Measurements from ENCODE around the gene INHBC. TPM values are rescaled to one million over a fixed set of nuclear protein-coding genes. Genes with fewer than 3 reads are reported as not detected.

The INHBC gene
- total RNA-seq, 1 experiment from 2014 or later: 0.35 TPM

DNA sequence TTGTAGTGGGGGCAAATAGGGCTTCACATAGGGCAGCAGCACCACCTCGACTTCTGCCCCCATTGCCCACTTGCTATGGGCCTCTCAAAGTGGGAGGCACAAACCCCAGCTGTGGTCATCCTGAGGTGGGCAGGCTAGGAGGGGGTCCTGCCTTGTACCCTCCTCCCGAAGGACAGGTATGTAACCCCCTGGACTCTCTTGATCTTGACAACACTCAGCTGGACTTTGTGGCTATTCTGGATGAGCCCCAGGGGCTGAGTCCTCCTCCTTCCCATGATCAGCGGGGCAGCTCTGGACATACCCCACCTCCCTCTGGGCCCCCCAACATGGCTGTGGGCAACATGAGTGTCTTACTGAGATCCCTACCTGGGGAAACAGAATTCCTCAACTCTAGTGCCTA, 37.1 kb downstream of the INHBC start:
- ChIA-PET POLR2A (ENCODE audit: unreplicated experiment) (no interaction called here), CTCF (interaction anchor here (0.6 kb wide), 1 partner anchor 26 kb away, joined by 4 read pairs; no protein-coding TSS in a partner anchor)
- Histone ChIP-seq H3K4me3 (no peak overlapping the region), H3K27me3 (ENCODE audit: insufficient read depth, low read depth) (peaks cover 85% of the 10 kb centered on the region), H3K9me2 (ENCODE audit: insufficient read depth) (no peaks in the 10 kb centered on the region), H3K79me2 (ENCODE audit: low read depth) (no peaks in the 10 kb centered on the region), H4K20me1 (ENCODE audit: insufficient read depth) (no peaks in the 10 kb centered on the region), H3K9me3 (ENCODE audit: insufficient read depth, low read depth) (no peaks in the 10 kb centered on the region), H3K4me1 (replicated peaks; ENCODE audit: insufficient read depth) (no peaks in the 10 kb centered on the region), H3K36me3 (ENCODE audit: low read depth) (no peaks in the 10 kb centered on the region), H3K27ac (no peak overlapping the region), H3K4me2 (no peak overlapping the region), H2AFZ (no peak overlapping the region), H3F3A (ENCODE audit: insufficient read depth, low read depth) (no peaks in the 10 kb centered on the region)
- BruUV-seq (replicated peaks): no TSS peak
- intact Hi-C loops (cut with micrococcal nuclease; ENCODE audit: unreplicated experiment): no loop called here
- no peak for DNase-seq
- TF ChIP-seq EZH2 (IDR thresholded peaks at IDR 0.05; ENCODE audit: low read depth): no peak
- TF ChIP-seq, protein P1, sequence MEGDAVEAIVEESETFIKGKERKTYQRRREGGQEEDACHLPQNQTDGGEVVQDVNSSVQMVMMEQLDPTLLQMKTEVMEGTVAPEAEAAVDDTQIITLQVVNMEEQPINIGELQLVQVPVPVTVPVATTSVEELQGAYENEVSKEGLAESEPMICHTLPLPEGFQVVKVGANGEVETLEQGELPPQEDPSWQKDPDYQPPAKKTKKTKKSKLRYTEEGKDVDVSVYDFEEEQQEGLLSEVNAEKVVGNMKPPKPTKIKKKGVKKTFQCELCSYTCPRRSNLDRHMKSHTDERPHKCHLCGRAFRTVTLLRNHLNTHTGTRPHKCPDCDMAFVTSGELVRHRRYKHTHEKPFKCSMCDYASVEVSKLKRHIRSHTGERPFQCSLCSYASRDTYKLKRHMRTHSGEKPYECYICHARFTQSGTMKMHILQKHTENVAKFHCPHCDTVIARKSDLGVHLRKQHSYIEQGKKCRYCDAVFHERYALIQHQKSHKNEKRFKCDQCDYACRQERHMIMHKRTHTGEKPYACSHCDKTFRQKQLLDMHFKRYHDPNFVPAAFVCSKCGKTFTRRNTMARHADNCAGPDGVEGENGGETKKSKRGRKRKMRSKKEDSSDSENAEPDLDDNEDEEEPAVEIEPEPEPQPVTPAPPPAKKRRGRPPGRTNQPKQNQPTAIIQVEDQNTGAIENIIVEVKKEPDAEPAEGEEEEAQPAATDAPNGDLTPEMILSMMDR (conservative IDR thresholded peaks at IDR 0.05): no peak

- DNase-seq: no peak
- Histone ChIP-seq H3K36me3 (ENCODE audit: low read depth) (no peaks in the 10 kb centered on the region), H3K27me3 (ENCODE audit: insufficient read depth, low read depth) (peaks cover 77% of the 10 kb centered on the region), H4K20me1 (ENCODE audit: insufficient read depth) (no peaks in the 10 kb centered on the region), H3K4me3 (no peak overlapping the region), H3K9me2 (ENCODE audit: insufficient read depth) (no peaks in the 10 kb centered on the region), H3K4me2 (no peak overlapping the region), H3K9me3 (ENCODE audit: insufficient read depth, low read depth) (no peaks in the 10 kb centered on the region), H3K27ac (no peak overlapping the region), H3K79me2 (ENCODE audit: low read depth) (no peaks in the 10 kb centered on the region), H3F3A (ENCODE audit: insufficient read depth, low read depth) (no peaks in the 10 kb centered on the region), H2AFZ (no peak overlapping the region), H3K4me1 (replicated peaks; ENCODE audit: insufficient read depth) (no peaks in the 10 kb centered on the region)
- POLR2A ChIA-PET (ENCODE audit: unreplicated experiment): no interaction called here
- TF ChIP-seq, protein P1 (conservative IDR thresholded peaks at IDR 0.05): no peak
- no peak for TF ChIP-seq EZH2 (IDR thresholded peaks at IDR 0.05; ENCODE audit: low read depth)
- no TSS peak for BruUV-seq (replicated peaks)
- CTCF ChIA-PET: no interaction called here
- intact Hi-C loops (cut with micrococcal nuclease; ENCODE audit: unreplicated experiment): no loop called here
Measured at GRCh38 chr12:57472391-57472790, 37.8 kb downstream of the INHBC start.

- DNase-seq: no peak
- intact Hi-C loops (cut with micrococcal nuclease; ENCODE audit: unreplicated experiment): no loop called here
- TF ChIP-seq EZH2 (IDR thresholded peaks at IDR 0.05; ENCODE audit: low read depth): no peak
- TF ChIP-seq, protein P1 (conservative IDR thresholded peaks at IDR 0.05): no peak
- Histone ChIP-seq H3K36me3 (ENCODE audit: low read depth) (no peaks in the 10 kb centered on the region), H3K4me1 (replicated peaks; ENCODE audit: insufficient read depth) (no peaks in the 10 kb centered on the region), H3K79me2 (ENCODE audit: low read depth) (no peaks in the 10 kb centered on the region), H3K9me3 (ENCODE audit: insufficient read depth, low read depth) (no peaks in the 10 kb centered on the region), H3F3A (ENCODE audit: insufficient read depth, low read depth) (no peaks in the 10 kb centered on the region), H3K4me3 (no peak overlapping the region), H3K4me2 (no peak overlapping the region), H2AFZ (no peak overlapping the region), H3K9me2 (ENCODE audit: insufficient read depth) (no peaks in the 10 kb centered on the region), H3K27me3 (ENCODE audit: insufficient read depth, low read depth) (peaks cover 71% of the 10 kb centered on the region), H4K20me1 (ENCODE audit: insufficient read depth) (no peaks in the 10 kb centered on the region), H3K27ac (no peak overlapping the region)
- ChIA-PET POLR2A (ENCODE audit: unreplicated experiment) (no interaction called here), CTCF (no interaction called here)
- BruUV-seq (replicated peaks): no TSS peak
Measured at GRCh38 chr12:57473392-57473791, 38.8 kb downstream of the INHBC start.
